Transverse colon (tissue), 3 donors: Measurements from ENCODE around the gene PALLD.

Experiments used
- CTCF ChIP-seq, 5 experiments: fragments of 200-600 bp in 3 of 5; fragments of 450-650 bp in 2 of 5; sonication (generic) in 3 of 5; IDR thresholded peaks; 1 replicate in 2 of 5; 2 replicates in 3 of 5; pipeline ENCODE4 v1.5.1; 2016 to 2017; ENCODE audit warnings: antibody characterized with exemption in 5 of 5, inconsistent platforms in 3 of 5, mild to moderate bottlenecking in 2 of 5, moderate library complexity in 1 of 5
- POLR2A ChIP-seq: fragments of 450-650 bp; IDR thresholded peaks from one replicate; pipeline ENCODE4 v1.6.1; 2016; ENCODE audit warnings: antibody characterized with exemption, mild to moderate bottlenecking, moderate library complexity

- TF ChIP-seq CTCF (IDR thresholded peaks at IDR 0.05) (no peak), POLR2A (no peak)
These were observed 433.8 kb downstream of the PALLD start for GRCh38 chr4:168930413-168931196.
